Endothelial cell of umbilical vein (primary cell): Measurements from ENCODE around the gene ARHGAP21.

Experiments used
- EZH2 ChIP-seq: IDR thresholded peaks from 2 replicates; pipeline ENCODE4 v1.6.1; 2012; ENCODE audit warnings: borderline replicate concordance, low read depth, mild to moderate bottlenecking, moderate library complexity, low read length, inconsistent platforms; ENCODE audit not compliant: severe bottlenecking
- GATA2 ChIP-seq: IDR thresholded peaks from 2 replicates; pipeline ENCODE4 v1.7.0; 2011; ENCODE audit warnings: low read depth, mild to moderate bottlenecking, moderate library complexity, mixed read lengths, low read length; ENCODE audit not compliant: insufficient read length, insufficient read depth
- JUN ChIP-seq: IDR thresholded peaks from 2 replicates; pipeline ENCODE4 v1.6.1; 2011; ENCODE audit warnings: borderline replicate concordance, low read depth; ENCODE audit not compliant: insufficient read length, insufficient read depth
- POLR2A ChIP-seq: IDR thresholded peaks from 2 replicates; pipeline ENCODE4 v1.6.1; 2012; ENCODE audit warnings: low read depth, mild to moderate bottlenecking, control low read depth, low read length
- POLR2AphosphoS5 ChIP-seq: IDR thresholded peaks from 2 replicates; pipeline ENCODE4 v1.6.1; 2012; ENCODE audit warnings: low read depth, mild to moderate bottlenecking, control low read depth, low read length, moderate library complexity; ENCODE audit not compliant: insufficient read depth
- TF ChIP-seq, protein P1 (sequence below), 2 donors: IDR thresholded peaks; 1 replicate in 1 of 2; 2 replicates in 1 of 2; pipeline ENCODE4 v1.5.1; 2011; ENCODE audit warnings: low read length in 2 of 2, mild to moderate bottlenecking in 2 of 2, moderate library complexity in 2 of 2, control low read depth in 1 of 2, inconsistent platforms in 1 of 2, low read depth in 1 of 2; ENCODE audit not compliant: insufficient read depth in 1 of 2; ENCODE audit errors: extremely low read depth in 1 of 2
- TF ChIP-seq, protein P2 (sequence below): IDR thresholded peaks from 2 replicates; pipeline ENCODE4 v1.6.1; 2011; ENCODE audit not compliant: insufficient read depth, insufficient read length

DNA sequence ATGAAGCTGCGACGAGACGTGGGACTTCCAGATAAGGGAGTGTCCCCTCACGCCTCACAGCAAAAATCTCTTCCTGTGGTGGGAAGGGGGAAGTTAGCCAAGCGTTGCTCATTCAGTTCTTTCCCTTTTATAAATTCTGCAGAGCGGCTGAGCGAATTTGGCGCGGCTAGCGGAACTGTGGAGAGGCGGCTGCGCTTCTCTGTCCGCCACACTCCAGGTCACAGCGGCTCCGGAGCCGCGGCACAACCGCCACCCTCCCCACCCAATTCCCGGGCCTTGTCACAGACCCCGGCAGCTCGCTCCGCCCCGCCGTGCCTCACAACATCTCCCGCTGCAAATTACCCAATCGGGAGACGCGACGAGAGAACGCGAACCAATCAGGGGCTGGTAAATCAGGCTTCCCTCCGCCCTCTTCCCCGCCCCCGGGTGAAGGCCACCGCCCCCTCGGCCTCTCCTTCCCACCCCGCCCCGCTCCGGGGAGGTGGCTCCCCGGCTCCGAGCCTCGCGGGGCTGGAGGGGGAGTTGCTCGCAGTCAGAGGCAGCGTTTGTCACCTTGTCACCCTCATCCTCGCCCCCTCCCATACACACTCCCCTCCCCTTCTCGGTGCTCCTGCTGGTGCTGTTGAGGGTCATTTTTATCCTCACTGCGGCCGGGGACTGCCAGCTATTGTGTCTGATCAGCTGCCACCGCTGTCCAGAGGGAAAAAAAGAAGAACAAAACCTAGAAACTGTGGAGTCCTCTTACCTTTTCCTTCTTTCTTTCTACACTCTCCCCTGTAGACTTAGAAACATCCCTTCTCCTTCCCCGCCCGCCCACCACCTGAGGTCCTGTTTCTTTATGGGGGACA lies 918 bp upstream of the ARHGAP21 start:
- TF ChIP-seq, protein P1, sequence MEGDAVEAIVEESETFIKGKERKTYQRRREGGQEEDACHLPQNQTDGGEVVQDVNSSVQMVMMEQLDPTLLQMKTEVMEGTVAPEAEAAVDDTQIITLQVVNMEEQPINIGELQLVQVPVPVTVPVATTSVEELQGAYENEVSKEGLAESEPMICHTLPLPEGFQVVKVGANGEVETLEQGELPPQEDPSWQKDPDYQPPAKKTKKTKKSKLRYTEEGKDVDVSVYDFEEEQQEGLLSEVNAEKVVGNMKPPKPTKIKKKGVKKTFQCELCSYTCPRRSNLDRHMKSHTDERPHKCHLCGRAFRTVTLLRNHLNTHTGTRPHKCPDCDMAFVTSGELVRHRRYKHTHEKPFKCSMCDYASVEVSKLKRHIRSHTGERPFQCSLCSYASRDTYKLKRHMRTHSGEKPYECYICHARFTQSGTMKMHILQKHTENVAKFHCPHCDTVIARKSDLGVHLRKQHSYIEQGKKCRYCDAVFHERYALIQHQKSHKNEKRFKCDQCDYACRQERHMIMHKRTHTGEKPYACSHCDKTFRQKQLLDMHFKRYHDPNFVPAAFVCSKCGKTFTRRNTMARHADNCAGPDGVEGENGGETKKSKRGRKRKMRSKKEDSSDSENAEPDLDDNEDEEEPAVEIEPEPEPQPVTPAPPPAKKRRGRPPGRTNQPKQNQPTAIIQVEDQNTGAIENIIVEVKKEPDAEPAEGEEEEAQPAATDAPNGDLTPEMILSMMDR (IDR thresholded peaks at IDR 0.05; ENCODE audit: extremely low read depth in 1 of 2, insufficient read depth in 1 of 2, low read depth in 1 of 2, low read length in 2 of 2) = no peak
- TF ChIP-seq EZH2 = no peak
- peak; percentile 79 for TF ChIP-seq POLR2AphosphoS5
- TF ChIP-seq POLR2A = peak; percentile 94
- TF ChIP-seq GATA2 = no peak
- no peak for TF ChIP-seq JUN
- TF ChIP-seq, protein P2, sequence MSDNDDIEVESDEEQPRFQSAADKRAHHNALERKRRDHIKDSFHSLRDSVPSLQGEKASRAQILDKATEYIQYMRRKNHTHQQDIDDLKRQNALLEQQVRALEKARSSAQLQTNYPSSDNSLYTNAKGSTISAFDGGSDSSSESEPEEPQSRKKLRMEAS = no peak
